Activated T-cell treated with anti-CD3 and anti-CD28 coated beads for 4 hours (primary cell): ENCODE data around the gene SRSF3.

ENCODE experiments used
- DNase-seq: peaks from one replicate; pipeline ENCODE4 v3.0.0-alpha.2; 2020

The SRSF3 gene

DNA sequence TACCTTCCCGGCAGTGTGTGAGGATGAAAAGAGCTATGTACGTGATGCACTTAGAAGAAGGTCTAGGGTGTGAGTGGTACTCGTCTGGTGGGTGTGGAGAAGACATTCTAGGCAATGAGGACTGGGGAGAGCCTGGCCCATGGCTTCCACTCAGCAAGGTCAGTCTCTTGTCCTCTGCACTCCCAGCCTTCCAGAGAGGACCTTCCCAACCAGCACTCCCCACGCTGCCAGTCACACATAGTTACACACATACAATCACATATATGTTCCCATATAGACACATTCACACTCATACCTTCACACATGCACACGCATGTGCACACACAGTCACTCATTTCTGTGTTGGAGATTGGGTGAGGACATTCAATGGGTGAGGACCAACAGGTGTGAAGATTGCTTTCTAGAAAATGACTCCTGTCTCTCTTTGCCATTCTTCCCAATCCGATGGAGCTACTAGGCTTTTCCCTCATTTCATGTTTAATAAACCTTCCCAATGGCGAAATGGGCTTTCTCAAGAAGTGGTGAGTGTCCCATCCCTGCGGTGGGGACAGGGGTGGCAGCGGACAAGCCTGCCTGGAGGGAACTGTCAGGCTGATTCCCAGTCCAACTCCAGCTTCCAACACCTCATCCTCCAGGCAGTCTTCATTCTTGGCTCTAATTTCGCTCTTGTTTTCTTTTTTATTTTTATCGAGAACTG lies 30.4 kb downstream of the SRSF3 start:
- DNase-seq: no peak

DNA sequence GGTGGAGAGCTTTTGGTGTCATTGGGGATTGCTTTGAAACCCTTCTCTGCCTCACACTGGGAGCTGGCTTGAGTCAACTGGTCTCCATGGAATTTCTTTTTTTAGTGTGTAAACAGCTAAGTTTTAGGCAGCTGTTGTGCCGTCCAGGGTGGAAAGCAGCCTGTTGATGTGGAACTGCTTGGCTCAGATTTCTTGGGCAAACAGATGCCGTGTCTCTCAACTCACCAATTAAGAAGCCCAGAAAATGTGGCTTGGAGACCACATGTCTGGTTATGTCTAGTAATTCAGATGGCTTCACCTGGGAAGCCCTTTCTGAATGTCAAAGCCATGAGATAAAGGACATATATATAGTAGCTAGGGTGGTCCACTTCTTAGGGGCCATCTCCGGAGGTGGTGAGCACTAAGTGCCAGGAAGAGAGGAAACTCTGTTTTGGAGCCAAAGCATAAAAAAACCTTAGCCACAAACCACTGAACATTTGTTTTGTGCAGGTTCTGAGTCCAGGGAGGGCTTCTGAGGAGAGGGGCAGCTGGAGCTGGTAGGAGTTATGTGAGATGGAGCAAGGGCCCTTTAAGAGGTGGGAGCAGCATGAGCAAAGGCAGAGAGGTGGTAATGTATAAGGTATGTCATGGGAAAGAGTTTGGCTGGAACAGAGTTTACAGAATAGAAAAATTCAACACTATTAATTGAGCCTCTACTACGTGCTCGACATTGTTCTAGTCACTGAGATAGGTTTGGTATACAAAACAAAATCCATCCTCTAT lies 31.2 kb downstream of the SRSF3 start:
- no peak for DNase-seq

DNA sequence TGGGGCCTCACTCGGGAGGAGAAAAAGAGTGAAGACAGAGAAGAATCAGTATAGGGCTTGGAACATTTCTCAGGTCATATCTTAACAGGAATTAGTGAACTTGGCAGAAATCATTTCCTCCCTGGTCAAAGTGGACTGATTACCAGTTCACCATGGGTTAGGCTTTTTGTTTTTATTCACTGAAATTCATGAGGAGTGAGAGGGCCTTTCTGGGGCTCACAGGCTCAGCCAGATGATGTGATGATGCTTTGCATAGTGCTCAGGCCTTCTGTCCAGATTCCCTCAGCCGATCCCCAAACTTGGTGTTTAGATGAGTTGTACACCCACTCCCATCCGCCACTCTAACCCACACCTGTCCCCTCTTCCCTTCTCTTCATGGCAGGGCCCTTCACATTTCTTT lies 32.5 kb downstream of the SRSF3 start:
- DNase-seq: no peak

DNA sequence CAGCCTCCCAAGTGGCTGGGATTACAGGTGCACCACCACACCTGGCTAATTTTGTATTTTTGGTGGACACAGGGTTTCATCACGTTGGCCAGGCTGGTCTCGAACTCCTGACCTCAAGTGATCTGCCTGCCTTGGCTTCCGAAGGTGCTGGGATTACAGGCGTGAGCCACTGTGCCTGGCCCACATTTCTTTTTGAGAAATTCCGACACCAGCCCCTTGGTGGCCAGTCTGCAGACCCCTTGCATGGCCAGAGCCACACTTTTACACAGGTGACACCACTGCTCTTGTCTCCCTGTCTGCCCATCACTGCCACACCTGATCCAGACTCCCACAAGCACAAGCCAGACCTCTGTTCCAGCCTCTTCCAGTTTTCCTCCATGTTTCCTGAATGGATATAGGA lies 33.0 kb downstream of the SRSF3 start:
- no peak for DNase-seq

DNA sequence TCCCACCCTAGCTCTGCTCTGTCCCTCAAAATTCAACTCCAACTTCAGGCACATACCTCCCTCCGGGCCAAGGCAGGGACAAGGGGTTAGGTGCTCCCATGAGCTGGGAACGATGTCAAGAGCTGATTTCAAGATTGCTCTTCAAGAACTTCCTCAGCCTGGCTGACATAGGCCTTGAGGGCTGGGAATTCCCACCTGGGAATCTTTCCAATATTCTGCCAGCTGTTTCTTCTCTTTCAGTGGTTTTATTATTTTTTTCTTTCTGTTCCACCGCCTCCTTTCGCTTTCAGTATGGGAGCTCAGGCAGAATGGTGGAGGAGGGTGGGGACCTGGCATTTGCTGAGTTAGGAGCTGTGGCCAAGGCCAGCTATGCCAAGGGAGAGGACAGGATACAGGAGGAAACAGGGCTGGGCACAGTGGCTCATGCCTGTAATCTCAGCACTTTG lies 33.7 kb downstream of the SRSF3 start:
- no peak for DNase-seq

GRCh38 chr6:36629784-36630183 lies 35.6 kb downstream of the SRSF3 start:
- no peak for DNase-seq

GRCh38 chr6:36631326-36632011 lies 37.3 kb downstream of the SRSF3 start:
- no peak for DNase-seq

- DNase-seq: no peak
These were observed 39.2 kb downstream of the SRSF3 start for GRCh38 chr6:36633370-36633769.

DNA sequence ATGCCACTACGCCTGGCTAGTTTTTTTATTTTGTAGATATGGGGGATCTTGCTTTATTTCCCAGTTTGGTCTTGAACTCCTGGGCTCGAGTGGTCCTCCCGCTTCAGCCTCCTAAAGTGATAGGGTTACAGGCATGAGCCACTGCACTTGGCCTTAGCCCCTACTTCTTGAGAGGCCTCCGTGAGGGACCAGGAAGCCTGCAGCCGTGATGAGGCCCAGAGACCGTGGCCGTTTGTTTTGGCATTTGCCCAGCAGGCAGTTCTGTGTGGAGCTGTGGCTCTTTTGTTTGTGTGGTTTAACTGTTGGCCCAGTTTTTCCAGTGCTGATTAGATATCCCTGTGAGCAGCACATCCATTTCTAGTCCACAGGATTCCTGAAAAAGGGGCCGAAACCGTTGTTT lies 39.8 kb downstream of the SRSF3 start:
- no peak for DNase-seq

GRCh38 chr6:36634317-36635108 lies 40.4 kb downstream of the SRSF3 start:
- no peak for DNase-seq

DNA sequence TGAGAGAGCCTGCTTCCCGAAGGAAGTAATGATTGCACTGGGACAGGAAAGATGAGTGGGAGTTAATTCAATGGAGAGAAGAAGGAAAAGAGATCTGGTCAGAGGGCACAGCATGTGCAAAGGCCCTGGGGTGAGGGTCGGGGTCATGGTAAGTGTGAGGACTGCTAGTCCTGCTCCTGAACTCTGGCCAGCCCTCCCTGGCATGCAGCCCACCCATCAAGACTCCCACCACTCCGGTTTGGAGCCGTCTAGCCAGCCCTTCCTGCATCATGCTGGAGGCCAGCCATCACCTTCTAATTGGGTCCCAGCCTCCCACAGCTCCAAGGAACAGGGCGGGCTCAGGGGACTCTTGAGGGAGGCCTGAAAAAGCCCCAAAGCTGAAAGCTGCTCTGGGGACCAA lies 42.1 kb downstream of the SRSF3 start:
- DNase-seq: no peak

- DNase-seq: no peak
These were observed 42.7 kb downstream of the SRSF3 start for GRCh38 chr6:36636687-36637418.

- DNase-seq: no peak
These were observed 44.4 kb downstream of the SRSF3 start for GRCh38 chr6:36638579-36638978.

- DNase-seq: no peak
These were observed 45.1 kb downstream of the SRSF3 start for GRCh38 chr6:36639171-36639808.

- DNase-seq: no peak
These were observed 47.4 kb downstream of the SRSF3 start for GRCh38 chr6:36641543-36641942.

- no peak for DNase-seq
These were observed 49.0 kb downstream of the SRSF3 start for GRCh38 chr6:36642913-36643817.

- no peak for DNase-seq
These were observed 49.8 kb downstream of the SRSF3 start for GRCh38 chr6:36643977-36644376.

DNA sequence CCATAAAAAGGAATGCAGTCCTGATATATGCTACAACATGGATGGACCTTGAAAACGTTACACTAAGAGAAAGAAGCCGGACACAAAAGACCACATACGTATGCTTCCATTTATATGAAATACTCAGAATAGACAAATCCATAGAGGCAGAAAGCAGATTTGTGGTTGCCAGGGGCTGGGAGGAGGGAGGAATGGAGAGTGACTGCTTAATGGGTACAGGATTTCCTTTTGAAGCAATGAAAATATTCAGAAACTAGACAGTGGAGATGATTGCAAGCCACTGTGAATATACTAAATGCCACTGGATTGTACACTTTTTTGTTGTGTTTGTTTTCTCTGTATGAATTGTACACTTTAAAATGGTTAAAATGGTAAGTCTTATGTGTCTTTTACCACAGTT lies 54.9 kb downstream of the SRSF3 start:
- DNase-seq: no peak

DNA sequence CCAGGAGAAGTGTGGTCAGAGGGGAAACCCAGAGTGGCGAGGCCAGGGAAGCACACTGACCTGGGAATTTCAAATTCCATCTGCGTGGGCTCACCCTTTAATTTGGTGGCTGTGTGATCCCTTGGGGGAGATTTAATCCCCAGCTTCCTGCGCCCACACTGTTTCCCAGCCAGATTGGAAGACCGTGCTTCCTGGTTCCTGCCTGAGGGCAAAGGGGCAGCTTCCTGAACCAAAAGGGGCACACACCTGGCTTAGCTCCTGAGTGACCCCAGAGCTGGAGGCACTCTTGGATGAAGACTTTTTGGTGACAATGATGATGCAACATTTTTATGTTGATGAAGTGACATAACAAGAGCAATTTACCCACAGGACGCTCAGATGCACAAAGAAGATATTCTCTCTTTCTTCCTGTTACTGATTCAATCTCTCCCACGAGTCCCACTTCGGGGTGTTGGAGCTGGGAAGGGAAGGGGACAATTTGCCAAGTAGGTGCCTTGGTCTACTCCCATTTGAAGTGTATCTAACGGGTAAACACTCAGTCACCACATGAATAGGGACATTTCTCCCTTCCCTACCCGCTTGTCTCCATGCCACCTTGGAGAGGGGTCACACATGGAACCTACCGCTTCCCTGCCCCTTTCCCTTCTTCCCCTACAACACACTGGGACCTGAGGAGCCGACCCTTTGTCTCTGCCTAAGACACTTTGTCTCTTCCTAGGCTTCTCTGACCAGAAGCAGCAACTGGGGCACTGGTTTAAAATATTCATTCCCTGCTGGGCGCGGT lies 55.7 kb downstream of the SRSF3 start:
- DNase-seq: no peak
